Measurements from ENCODE around the gene PRR23E.

Gene PRR23E

DNA sequence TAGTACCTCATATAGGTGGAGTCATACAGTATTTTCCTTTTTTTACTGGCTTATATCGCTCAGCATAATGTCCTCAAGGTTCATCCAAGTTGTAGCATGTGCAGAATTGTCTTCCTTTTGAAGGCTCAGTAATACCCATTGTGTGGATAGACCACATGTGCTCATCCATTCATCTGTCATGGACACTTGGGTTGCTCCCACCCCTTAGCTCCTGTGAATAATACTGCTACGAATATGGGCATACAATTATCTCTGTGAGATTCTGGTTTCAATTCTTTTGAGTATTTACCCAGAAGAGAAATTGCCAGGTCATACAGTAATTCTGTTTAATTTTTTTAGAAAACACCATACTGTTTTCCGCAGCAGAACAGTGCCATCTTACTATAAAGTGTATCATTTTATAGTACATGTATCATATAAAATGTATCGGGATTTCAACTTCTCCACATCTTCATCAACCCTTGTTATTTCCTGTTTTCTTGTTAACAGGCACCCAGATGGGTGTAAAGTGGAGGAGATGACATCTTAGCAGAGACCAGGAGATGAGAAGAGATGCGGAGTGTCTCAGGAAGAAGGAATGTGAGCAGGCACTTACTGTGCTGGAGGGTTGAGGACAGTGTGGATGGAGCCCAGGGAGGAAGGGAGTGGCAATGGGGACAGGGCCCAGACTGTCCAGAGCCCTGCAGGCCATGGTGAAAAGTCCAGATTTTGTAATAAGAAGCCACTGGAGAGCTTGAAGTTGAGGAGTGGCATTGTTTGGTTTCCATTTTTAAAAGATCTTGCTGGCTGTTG is 27.0 kb upstream of the PRR23E start:
- DNase-seq: no peak

DNA sequence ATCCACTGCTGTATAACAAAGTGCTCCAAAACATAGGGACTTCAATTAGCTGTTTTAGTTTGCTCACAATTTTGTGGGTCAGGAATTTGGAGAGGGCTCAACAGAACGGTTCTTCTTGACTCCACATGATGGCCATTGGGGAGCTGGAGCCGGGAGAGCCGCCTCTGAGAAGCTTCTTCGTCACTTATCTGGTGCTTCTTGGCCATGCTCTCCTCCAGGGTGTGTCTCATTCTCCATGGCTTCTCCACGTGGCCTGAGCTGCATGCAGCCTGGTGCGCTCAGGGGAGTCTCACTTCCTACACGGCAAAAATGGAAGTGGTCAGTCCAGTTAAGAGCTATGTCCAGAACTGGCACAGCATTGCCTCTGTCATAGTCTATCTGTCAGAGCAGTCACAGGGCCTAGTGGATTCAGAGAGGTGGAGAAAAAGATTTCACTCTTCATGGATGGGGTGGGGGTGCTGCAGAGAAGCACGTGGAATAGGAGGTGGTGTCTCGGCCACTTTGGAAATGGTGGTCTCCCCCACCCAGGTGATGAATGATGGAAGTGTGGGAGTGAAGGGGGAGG is 26.3 kb upstream of the PRR23E start:
- DNase-seq: no peak

DNA sequence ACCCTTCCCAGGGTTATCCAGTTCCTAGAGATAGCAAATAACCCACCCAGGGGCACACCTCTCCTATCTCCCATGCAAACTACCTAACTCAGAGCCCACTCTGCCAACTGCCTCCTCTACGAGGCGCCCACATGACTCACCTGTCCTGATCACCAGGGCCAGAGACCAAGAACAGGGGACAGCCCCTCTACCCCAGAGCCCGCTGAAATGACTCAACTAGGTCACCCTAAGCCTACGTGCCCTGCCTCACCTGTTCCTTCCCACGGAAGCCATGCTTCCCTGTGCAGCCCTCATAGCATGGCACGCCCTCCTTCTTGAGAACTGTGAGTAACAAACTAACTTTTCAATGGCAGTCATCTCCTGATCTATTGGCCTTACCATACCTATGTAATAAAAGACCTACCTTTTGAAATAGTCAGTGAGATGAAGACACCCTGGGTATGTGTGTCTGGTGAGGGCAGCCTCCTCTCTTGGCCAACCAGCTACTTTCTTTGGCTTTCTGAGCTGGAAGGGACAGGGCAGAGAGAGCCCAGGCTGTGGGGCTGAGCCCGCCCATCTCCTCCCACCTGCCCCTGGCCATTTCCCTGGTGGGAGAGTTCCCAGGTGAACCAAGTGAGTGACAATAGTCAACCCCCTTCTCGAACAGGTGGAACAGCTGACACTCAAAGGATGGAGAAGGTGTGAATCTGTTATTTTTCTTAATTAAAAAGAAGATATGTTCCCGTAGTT is 25.5 kb upstream of the PRR23E start:
- peak; percentile 5 to 8 for DNase-seq

DNA sequence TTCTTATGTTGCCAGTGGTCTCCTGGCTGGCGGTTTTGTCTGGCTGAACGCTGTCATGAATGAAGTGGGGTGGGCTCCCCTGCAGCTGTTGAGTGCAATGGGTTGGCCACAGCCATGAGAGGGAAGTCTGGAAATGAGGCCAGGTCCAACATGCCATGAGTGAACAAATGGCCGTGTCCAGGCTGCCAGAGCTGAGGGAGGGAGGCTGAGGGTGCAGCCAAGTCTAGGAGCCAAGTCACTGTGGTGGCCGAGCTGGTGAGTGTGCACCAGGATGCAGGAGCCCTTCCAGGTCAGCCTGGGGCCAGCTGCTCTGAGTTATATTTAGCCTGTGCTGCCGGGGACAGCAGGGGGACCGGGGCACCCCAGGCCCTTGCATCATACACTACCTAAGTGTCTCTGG is 24.7 kb upstream of the PRR23E start:
- DNase-seq: no peak

DNA sequence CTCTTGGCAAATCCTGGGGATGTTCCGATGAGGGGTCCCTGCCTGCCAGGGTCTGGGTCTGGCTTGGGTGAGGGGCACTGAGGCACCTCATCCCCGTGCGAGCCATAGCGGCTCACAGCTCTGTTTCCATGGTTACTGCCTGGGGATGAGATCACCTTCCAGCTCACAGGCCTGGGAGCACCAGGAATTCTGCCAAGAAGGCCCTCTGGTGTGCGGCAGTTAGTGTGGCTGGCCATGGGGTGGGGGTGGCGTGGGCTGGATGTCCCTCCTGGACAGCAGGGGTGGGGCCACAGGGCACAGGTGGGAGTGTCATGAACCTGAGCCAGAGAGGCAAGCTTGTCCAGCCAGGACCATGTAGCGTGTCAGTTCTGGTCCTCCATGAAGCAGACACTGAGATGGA is 22.1 kb upstream of the PRR23E start:
- DNase-seq: no peak

DNA sequence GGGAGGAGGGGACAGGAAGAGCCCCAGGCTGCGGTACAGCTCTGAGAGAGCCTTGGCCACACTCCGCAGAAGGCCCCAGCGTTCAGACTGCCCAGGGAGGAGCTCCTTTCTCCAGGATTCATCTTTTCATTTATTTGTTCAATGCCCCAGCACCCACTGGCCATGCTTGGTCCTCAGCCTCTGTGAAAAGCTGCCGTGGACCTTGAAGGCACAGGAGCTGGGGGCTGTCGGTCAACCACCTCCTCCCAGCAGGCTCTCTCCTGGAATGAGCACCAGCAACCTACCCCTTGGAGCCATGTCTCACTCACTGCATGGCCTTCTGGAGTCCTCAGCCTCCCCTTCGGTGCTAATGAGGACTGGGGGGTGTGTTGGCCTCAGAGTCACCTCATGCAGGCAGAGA is 21.6 kb upstream of the PRR23E start:
- no peak for DNase-seq

DNA sequence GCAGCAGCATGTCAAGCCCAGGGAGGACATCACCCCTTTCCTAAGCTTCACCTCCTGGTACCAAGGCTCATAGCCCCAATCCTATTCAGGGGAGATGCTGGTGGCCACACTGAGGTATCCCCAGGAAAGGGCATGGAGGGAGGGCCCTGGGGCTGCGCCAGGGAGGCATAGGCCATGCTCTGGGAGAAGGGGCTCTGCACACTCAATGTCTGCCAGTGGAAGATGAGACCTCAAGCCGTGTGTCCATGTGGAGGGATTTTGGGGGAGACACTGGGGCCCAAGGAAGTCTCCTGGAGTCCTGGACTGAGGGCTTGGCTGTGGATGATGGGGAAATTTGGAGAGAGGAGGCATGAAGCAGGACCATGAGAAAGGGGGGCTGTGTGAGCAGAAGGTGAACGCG is 21.2 kb upstream of the PRR23E start:
- no peak for DNase-seq

DNA sequence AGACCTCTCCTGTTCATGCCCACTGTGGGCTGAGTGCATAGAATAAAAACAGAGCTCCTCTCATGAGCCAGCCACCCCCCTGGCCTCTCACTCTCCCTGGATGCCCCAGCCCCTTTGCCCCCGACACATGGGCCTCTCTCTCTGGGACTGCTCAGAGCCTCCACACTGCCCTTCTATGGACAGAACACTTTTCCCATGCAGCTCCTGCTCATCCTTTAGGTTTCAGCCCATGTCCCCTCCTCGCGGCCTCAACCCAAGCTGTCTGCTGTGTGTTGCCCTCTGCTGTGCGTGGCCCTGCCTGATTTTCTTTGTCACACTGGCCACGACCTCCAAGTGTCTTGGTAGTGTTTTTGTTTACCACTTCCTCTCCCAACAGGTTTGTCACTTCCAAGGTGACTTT is 20.7 kb upstream of the PRR23E start:
- DNase-seq: no peak

DNA sequence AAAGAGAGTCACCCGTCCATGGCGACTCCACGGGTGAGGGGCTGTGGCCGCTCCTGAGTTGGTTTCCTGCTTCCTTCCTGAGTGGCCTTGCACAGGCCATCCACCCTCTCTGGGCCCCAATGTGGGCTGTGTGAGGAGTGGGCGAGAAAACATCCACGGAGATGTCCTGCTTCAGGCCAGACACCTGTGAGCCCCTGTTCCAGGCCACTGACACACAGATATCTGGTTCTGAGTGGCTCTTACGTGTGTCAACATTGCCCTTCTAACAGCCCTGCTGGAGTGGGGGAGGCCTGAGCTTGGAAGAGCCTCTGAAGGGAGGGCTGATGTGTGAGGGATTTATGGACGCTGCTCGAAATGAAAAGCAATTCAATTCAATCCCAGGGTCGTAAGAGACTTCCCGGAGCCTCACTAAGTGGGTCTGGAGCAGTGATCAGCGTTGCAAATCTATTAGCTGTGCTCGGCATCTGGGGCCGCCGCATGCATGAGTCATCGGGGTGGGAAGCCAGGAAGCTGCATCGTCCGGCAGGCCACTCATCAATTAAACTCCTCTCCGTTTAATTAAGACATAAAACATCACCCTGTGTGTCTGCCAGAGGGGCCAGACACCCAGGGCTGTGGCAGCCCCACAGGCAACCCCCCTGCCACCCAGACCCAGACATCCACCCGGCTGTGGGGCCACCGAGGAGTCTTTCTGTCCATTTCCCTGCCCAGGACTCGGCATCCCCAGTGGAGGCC is 20.0 kb upstream of the PRR23E start:
- no peak for DNase-seq

DNA sequence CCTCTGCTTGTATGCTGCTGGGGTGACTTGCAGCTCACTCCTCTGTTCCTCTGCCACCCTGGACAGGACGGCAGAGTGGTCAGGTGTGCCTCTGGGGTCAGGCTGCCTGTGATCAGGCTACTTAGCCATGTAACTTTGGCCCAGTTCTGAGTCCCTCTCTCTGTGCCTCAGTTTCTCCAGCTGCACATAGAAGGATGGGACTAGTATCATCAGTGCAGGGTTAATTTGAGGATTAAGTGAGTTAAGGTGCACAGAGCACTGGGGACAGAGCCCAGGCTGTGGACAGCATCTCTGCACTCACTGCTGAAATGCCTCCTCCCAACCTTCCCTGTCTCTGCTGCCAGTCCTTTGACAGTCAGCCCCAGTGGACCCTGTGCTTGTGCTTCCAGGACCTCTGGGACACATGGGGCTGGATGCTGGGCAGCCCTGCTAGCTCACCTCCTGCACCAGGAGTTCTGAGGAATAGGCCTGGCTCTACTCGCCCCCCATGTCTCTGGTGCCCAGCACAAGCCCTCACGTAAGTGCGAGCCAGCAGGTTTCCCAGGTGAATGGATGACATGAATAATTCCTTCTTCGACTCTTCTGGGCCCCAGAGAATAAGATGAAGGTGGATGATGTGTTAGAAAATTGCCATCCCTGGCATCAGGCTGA is 19.3 kb upstream of the PRR23E start:
- no peak for DNase-seq

DNA sequence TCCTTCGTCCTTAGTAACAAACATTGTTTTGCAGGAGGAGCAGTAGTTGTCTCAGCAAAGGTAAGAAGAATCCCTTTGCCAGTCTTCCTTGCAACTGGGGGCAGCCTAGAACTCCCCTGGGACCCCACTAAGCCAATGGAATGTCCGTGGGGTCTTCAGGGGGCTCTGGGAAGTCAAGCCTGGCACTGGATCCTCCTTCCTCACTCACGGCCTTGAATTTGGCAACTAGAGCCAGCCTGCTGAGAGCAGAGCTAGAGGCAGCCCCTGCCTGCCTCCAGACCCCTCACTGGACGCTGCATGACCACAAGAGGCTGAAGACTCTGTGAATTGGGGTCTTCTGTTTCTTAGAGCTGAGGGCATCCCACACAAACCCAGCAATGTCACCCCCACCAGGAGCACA is 18.6 kb upstream of the PRR23E start:
- DNase-seq: no peak

DNA sequence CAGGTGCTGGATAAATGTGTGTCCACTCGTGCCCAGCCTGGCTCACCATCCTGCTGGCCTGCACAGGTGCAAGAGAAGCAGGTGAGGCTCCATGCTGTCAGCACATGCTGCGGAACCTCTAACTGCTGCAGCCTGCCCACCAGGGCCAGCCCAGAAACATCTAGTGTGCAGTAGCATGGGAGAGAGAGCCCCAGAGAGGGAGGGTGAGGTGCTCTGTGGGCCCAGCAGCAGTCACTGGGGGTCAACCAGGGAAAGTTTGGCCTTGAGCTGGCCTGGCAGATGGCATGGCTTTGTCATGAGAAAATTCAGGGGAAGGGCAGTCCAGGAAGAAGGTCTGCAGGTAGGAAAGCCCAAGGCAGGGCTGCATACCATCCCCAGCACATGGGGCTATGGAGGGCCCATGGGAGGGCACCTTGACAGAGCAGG is 18.2 kb upstream of the PRR23E start:
- DNase-seq: no peak

DNA sequence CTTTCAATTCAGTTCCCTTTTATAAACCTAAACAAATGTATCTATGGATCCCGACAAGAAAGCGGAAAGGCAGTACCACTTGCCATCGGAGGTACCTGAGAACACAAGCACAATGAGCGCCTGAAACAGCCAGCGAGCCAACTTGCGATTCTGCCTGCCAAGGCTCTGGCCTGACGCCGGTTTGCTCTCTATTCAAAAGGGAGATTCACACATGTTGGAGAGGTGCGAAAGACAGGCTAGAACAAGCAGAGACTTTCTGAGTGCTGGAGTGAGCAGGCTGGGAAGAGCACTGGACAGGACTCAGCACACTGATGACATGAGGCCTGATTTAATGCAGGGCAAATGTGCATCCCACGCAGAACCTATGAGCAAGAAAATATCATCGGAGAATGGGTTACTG is 17.7 kb upstream of the PRR23E start:
- no peak for DNase-seq

DNA sequence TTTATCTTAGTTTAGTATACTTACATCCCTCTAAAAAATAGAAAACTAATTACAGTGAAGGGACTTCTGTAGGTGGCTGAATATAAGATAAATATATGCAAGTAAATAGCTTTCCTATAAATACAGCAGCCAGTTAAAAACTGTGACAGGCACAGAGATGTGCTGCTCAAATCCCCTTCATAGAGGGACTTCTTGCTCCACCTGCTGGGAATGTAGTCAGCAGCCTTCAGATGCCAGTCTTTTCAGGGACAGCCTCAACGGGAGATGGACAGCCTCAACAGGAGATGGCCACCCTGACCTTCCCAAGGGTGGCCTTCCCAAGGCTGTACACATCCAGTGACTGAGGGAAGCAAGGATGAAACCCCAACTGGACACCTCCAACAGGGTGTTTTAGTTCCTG is 15.7 kb upstream of the PRR23E start:
- DNase-seq: no peak

DNA sequence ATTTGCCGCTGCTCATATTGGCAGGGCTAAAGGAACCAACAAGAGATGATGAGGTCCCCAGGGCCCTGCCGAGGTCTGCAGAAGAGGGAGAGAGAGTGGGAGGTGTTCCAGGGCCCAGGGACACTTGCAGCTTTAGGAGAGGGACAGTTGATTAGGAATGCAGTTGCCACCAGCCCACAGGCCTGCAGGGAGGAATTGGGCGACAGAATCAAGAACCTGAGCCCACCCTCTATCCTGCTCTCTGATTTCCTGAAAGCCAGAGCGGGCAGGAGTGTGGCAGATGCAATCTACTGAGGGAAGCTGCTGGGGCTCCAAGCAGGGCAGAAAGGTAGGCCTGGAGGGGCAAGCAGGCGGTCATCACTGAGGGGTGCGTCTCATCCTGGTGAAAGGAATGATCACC is 12.1 kb upstream of the PRR23E start:
- no peak for DNase-seq

DNA sequence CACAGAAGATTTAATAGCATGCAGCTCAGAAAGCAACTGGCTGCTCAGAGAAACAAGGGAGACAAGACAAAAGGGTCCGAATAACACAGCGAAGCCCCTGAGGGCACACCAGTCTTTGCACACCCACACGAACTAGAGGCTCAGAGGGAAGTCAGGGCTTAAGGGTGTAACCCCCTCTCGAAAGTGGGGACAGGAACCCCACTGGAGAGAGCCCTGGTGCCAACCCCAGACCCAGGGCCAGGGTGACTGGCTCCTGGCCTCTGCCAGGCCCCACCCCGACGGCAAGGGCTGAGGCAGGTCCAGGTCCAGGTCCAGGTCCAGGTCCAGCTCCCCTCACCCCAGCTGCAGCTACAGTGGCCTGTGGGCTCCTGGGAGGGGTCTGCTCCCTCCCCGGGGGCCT is 10.5 kb upstream of the PRR23E start:
- no peak for DNase-seq

DNA sequence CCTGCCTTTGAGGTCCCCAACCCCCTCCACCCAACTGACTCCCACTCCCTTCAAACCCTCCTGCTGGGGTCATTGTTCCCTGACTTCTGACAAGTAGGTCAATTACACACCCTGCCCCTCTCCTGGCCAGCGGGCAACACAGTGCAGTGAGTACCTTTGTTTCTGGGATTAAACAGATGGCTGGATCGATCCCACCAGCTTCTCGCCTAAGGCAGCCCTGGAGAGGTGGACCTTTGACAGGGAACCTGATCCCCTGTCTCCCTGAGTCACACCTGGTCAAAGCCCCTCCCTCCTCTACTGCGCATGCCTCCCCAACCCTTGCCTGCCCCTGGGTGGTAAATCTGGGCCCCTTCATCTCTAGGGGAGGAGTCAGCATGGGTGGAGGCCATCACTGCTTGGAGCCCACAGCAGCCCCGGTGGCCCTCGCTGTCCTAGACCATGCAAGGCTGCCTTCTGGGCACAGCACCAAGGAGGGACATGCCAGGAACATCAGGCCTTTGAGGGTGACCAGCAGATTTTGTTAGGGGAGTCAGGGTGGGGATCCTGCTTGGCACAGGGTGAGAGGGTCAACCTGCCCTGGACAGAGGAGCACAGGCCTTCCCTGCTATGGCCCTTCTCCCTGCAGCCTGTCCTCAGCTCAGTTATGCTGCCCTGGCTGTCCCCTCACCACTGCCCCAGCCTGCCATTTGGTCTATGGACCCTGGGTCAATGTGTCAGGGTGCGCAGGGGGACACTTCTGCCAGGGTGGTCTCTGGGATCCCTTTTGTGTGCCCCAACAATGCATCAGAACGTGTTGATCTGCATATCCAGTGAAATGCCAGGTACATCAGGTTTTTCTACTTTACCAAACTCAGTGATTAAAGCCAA is 9.8 kb upstream of the PRR23E start:
- no peak for DNase-seq

DNA sequence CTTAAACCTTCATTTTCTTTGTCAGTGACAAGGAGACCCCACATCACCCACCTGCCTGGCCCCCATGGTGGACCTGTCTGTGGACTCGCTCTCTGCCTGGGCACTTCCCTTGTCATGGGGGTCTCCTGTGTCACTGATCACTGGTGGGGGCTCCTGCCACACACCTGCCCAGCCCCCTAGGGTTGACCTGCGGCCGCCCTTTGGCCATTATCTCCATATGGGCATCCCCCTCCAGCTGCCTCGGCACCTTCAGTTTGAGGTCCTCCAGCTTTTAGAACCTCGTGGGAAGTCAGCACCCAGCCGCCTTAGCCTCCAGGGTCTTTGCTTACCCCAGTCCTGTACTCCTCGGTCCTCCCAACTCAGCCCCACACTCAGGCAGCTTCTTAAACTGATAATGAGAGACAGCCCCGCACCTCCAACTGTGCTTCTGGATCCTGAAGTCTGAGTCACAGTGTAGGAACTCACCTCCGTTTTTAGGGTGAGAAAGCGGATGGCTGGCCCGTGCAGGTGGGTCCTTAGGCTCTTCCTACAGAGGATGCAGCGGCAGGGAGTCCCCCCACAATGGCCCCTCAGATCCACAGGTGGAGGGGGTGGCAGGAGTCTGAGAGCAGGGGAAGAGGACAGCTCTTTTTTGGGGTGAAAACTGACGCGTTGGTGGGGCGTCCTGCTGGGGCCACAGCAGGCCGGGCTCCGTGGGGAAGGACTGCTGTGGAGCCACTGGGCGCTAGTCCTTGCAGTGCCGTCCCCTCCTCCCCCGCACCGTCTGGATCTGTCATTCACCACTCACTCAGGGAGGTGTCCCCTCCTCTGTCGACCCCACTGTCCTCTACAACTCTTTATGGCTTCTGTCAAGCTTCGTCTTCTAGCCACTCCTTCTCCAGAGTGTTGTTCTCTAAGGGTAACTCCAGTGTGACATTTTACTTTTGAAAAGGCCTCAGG is 8.7 kb upstream of the PRR23E start:
- DNase-seq: no peak

DNA sequence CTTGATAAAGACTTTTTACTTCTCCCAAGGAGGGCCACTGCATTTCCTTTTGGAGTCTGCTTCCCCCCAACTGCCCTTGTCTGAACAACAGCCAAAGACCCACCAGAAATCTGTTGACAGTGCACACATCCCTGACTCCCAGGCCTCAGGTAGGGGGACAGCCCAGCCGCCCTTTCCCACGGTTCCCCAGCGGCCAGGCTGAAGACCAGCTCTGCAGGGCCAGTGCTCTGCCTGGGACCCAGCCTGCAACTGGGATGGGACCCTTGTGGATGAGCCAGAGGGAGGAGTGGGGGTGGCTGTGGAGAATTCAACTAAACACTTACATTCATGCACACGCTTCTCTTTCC is 8.1 kb upstream of the PRR23E start:
- DNase-seq: no peak

DNA sequence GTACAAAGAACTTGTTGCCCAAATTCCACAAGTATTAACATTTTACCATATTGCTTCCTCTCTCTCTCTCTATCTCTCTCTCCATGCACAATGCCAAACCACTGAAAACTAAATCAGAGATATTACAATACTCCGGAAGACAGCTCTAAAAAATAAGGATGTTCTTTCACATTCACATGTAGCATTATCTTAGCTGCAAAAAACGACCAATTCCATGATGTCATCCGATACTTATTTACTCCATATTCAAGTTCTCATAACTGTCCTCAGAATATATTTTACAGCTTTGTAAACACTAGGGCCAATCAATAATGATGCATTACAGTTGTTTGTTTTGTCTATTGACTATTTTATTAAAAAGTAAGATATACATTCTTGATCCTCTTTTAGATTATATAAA is 7.7 kb upstream of the PRR23E start:
- no peak for DNase-seq

Measured in activated CD4-positive, alpha-beta T cell treated with anti-CD3 and anti-CD28 coated beads, Interleukin-2, amount 50 U/mL, for 48 hours (primary cell).